Astrocyte (in vitro differentiated cells and primary cell): ENCODE data around the gene SP140.
"Not testable (repeated sequence)": the region's sequence is repeated elsewhere in the genome, so short reads cannot be mapped to it uniquely, and the experiment has no call there.

Experiments
- EZH2 ChIP-seq: IDR thresholded peaks from 2 replicates; pipeline ENCODE4 v1.6.1; 2012; ENCODE audit warnings: mild to moderate bottlenecking, low read length, inconsistent platforms; ENCODE audit not compliant: insufficient read depth
- TF ChIP-seq, protein P1 (sequence below): IDR thresholded peaks from 2 replicates; pipeline ENCODE4 v1.5.1; 2011; ENCODE audit warnings: low read depth, mild to moderate bottlenecking, inconsistent platforms, low read length, moderate library complexity; ENCODE audit not compliant: insufficient read depth

DNA sequence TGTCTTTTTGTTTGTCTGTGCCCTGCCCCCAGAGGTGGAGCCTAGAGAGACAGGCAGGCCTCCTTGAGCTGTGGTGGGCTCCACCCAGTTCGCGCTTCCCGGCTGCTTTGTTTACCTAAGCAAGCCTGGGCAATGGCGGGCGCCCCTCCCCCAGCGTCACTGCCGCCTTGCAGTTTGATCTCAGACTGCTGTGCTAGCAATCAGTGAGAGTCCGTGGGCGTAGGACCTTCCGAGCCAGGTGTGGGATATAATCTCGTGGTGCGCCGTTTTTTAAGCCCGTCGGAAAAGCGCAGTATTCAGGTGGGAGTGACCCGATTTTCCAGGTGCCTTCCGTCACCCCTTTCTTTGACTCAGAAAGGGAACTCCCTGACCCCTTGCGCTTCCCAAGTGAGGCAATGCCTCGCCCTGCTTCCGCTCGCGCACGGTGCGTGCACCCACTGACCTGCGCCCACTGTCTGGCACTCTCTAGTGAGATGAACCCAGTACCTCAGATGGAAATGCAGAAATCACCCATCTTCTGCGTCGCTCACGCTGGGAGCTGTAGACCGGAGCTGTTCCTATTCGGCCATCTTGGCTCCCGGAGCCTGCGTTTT is 116.5 kb downstream of the SP140 start:
- TF ChIP-seq, protein P1, sequence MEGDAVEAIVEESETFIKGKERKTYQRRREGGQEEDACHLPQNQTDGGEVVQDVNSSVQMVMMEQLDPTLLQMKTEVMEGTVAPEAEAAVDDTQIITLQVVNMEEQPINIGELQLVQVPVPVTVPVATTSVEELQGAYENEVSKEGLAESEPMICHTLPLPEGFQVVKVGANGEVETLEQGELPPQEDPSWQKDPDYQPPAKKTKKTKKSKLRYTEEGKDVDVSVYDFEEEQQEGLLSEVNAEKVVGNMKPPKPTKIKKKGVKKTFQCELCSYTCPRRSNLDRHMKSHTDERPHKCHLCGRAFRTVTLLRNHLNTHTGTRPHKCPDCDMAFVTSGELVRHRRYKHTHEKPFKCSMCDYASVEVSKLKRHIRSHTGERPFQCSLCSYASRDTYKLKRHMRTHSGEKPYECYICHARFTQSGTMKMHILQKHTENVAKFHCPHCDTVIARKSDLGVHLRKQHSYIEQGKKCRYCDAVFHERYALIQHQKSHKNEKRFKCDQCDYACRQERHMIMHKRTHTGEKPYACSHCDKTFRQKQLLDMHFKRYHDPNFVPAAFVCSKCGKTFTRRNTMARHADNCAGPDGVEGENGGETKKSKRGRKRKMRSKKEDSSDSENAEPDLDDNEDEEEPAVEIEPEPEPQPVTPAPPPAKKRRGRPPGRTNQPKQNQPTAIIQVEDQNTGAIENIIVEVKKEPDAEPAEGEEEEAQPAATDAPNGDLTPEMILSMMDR: not testable (repeated sequence)
- TF ChIP-seq EZH2: not testable (repeated sequence)
